ENCODE measurements around the gene OPN3. TPM values are rescaled to one million over a fixed set of nuclear protein-coding genes. Genes with fewer than 3 reads are reported as not detected.

The OPN3 gene
- total RNA-seq, 1 experiment from 2014 or later, result 7.8 TPM

- ChIA-PET CTCF (no interaction called here), POLR2A (no interaction called here)
- no peak for TF ChIP-seq CTCF (IDR thresholded peaks at IDR 0.05; ENCODE audit: insufficient read depth in 1 of 2, low read depth in 1 of 2, low read length in 1 of 2, severe bottlenecking in 1 of 2, unreplicated experiment in 1 of 2)
Measured at GRCh38 chr1:241645199-241645598, 5.0 kb upstream of the OPN3 start.

GRCh38 chr1:241644259-241644658 is 4.1 kb upstream of the OPN3 start:
- H3K4me1 Mint-ChIP-seq (ENCODE audit: low read depth, unreplicated experiment), result peaks cover 19% of the 10 kb centered on the region
- intact Hi-C loops (cut with micrococcal nuclease; ENCODE audit: unreplicated experiment), result loop anchor here (5.0 to 10.0 kb wide), 2 partner anchors 111 to 203 kb away; partner anchors contain the start of gene EXO1
- no peak for TF ChIP-seq CTCF (IDR thresholded peaks at IDR 0.05; ENCODE audit: insufficient read depth in 1 of 2, low read depth in 1 of 2, low read length in 1 of 2, severe bottlenecking in 1 of 2, unreplicated experiment in 1 of 2)
- H3K4me3 Mint-ChIP-seq (ENCODE audit: unreplicated experiment), result no peak overlapping the region
- no peak overlapping the region for H3K27ac Mint-ChIP-seq (ENCODE audit: unreplicated experiment)
- peaks cover 17% of the 10 kb centered on the region for H3K9me3 Mint-ChIP-seq (ENCODE audit: unreplicated experiment)
- Histone ChIP-seq H3K36me3 (ENCODE audit: control insufficient read depth, insufficient read depth, low read length) (no peaks in the 10 kb centered on the region), H3K27me3 (replicated peaks; ENCODE audit: control insufficient read depth, insufficient read depth, low read length) (no peaks in the 10 kb centered on the region), H3K4me1 (peaks cover 31% of the 10 kb centered on the region), H3K9me3 (peaks cover 21% of the 10 kb centered on the region), H3K4me3 (ENCODE audit: low read depth, low read length) (no peak overlapping the region)
- no peaks in the 10 kb centered on the region for H3K27me3 Mint-ChIP-seq (ENCODE audit: insufficient read depth, unreplicated experiment)
- POLR2A ChIA-PET, result no interaction called here
- H3K36me3 Mint-ChIP-seq (ENCODE audit: insufficient read depth, unreplicated experiment), result peaks cover 6% of the 10 kb centered on the region
- DNase-seq, result no peak
- CTCF ChIA-PET, result no interaction called here
- BruUV-seq (replicated peaks), result no TSS peak

More at GRCh38 chr1:241645199-241645598, 5.0 kb upstream of the OPN3 start:
- no peak overlapping the region for H3K27ac Mint-ChIP-seq (ENCODE audit: unreplicated experiment)
- H3K4me3 ChIP-seq (ENCODE audit: low read depth, low read length), result no peak overlapping the region
- H3K36me3 ChIP-seq (ENCODE audit: control insufficient read depth, insufficient read depth, low read length), result no peaks in the 10 kb centered on the region
- no peaks in the 10 kb centered on the region for H3K27me3 Mint-ChIP-seq (ENCODE audit: insufficient read depth, unreplicated experiment)
- BruUV-seq (replicated peaks), result no TSS peak
- DNase-seq, result no peak
- H3K9me3 Mint-ChIP-seq (ENCODE audit: unreplicated experiment), result peaks cover 26% of the 10 kb centered on the region
- no peaks in the 10 kb centered on the region for H3K27me3 ChIP-seq (replicated peaks; ENCODE audit: control insufficient read depth, insufficient read depth, low read length)
- H3K4me3 Mint-ChIP-seq (ENCODE audit: unreplicated experiment), result no peak overlapping the region
- H3K4me1 Mint-ChIP-seq (ENCODE audit: low read depth, unreplicated experiment), result peaks cover 19% of the 10 kb centered on the region
- peaks cover 6% of the 10 kb centered on the region for H3K36me3 Mint-ChIP-seq (ENCODE audit: insufficient read depth, unreplicated experiment)
- H3K9me3 ChIP-seq, result peaks cover 21% of the 10 kb centered on the region
- peaks cover 31% of the 10 kb centered on the region for H3K4me1 ChIP-seq
- intact Hi-C loops (cut with micrococcal nuclease; ENCODE audit: unreplicated experiment), result loop anchor here (10.0 kb wide), 1 partner anchor 110 kb away; no protein-coding TSS in a partner anchor

GRCh38 chr1:241642593-241642944 is 2.4 kb upstream of the OPN3 start:
- H3K4me3 Mint-ChIP-seq (ENCODE audit: unreplicated experiment), result peak overlapping the region; percentile 31
- H3K36me3 ChIP-seq (ENCODE audit: control insufficient read depth, insufficient read depth, low read length), result no peaks in the 10 kb centered on the region
- peaks cover 41% of the 10 kb centered on the region for H3K4me1 ChIP-seq
- POLR2A ChIA-PET, result no interaction called here
- peaks cover 19% of the 10 kb centered on the region for H3K36me3 Mint-ChIP-seq (ENCODE audit: insufficient read depth, unreplicated experiment)
- H3K27ac Mint-ChIP-seq (ENCODE audit: unreplicated experiment), result peak overlapping the region; percentile 89
- CTCF ChIA-PET, result no interaction called here
- H3K4me1 Mint-ChIP-seq (ENCODE audit: low read depth, unreplicated experiment), result peaks cover 34% of the 10 kb centered on the region
- no peak for DNase-seq
- no peaks in the 10 kb centered on the region for H3K27me3 Mint-ChIP-seq (ENCODE audit: insufficient read depth, unreplicated experiment)
- H3K9me3 ChIP-seq, result peaks cover 21% of the 10 kb centered on the region
- intact Hi-C loops (cut with micrococcal nuclease; ENCODE audit: unreplicated experiment), result loop anchor here (5.0 to 10.0 kb wide), 2 partner anchors 112 to 205 kb away; partner anchors contain the start of gene EXO1
- TF ChIP-seq CTCF (IDR thresholded peaks at IDR 0.05; ENCODE audit: insufficient read depth in 1 of 2, low read depth in 1 of 2, low read length in 1 of 2, severe bottlenecking in 1 of 2, unreplicated experiment in 1 of 2), result no peak
- no peak overlapping the region for H3K4me3 ChIP-seq (ENCODE audit: low read depth, low read length)
- BruUV-seq (replicated peaks), result no TSS peak
- no peaks in the 10 kb centered on the region for H3K27me3 ChIP-seq (replicated peaks; ENCODE audit: control insufficient read depth, insufficient read depth, low read length)
- peaks cover 15% of the 10 kb centered on the region for H3K9me3 Mint-ChIP-seq (ENCODE audit: unreplicated experiment)
